Right renal pelvis (tissue), 4 donors: ENCODE measurements around the gene TNS3. TPM values are rescaled to one million over a fixed set of nuclear protein-coding genes. Genes with fewer than 3 reads are reported as not detected.
"Not testable (repeated sequence)": the region's sequence is repeated elsewhere in the genome, so short reads cannot be mapped to it uniquely, and the experiment has no call there.

Source experiments
- DNase-seq, 4 donors: peaks; one replicate each; pipeline ENCODE4 v3.0.0-alpha.2; 2013; ENCODE audit warnings: low read depth in 4 of 4, low spot score in 3 of 4, missing footprints in 1 of 4
- polyA plus RNA-seq, 4 donors: library from polyadenylated mRNA; unstranded; fragments of 120-200 nt; gene quantifications; one replicate each; pipeline ENCODE4 v1.2.1, GENCODE V29; 2013; ENCODE audit not compliant: insufficient read length in 4 of 4

TNS3 gene
- polyA plus RNA-seq, 4 donors, result 89.1 to 97.5 (median 91.1) TPM

DNA sequence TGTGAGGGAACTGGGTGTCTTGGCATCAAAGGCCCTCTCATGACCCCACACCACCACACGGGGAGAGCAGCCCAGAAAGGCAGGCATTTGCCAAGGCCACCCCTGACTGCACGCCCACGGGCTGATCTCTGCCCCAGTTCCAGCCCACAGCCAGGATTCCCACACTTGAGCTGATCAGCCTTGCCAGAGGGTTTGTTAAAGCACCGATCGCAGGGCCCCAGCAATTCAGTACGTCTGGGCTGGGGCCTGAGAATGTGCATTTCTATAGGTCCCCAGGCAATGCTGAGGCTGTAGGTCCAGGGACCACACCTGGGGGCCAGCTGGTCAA lies 103.9 kb downstream of the TNS3 start:
- DNase-seq, result no peak

- DNase-seq, result no peak
Measured at GRCh38 chr7:47477191-47478016, 104.5 kb downstream of the TNS3 start.

DNA sequence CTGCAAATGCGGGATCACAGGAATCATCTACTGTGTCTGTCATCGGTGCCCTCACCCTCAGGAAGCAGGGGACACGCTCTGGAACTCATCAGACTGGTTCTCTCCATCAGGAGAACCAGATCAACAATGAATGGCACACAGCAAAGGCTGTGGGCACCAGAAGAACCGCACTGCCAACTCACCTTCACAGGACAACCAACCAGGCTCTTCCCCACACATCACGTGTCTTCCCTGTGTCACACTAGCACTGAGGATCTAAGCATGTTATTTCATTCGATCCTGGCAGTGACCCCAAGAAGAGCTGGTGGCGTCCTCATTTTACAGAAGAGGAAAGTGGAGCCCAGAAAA lies 106.1 kb downstream of the TNS3 start:
- no peak for DNase-seq

DNA sequence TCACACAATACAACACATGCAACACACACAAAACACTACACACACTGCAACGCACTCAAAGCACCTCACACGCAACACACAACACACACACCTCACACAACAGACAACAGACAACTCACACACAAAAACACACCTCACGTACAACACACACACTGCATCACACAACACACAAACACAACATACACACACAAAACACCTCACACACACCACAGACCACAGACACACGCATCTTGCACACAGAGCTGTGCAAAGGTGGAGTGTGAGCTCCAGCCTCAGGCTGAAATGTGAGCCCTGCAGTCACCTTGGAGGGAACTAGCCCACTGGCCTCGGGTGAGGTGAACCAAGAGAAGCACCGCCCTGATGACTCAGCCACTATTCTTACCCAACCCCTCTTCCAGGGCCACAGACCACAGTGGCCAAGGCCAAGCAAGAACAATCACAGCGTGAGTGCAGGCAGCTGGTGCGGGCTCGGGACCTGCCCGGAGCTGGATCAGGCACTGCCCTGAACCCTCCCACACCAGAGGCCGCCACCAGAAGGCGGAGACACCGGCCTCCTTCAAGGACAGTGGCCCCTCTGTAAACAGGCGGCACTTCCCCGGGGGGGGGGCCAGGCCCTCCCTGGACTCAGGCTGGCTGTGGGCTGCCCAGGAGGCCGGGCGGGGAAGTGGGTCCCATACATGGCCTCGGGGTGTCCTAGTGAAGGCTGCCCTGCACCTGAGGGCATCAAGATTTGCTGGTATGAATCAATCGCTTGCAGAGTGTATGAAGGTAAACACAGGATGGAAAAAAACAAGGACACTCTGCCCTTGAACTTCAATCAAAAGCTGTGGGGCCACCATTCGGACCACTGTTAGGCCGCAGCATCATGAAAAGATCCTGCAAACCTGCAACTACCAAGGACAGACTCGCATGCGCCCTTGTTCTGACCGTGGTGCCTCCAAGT lies 106.7 kb downstream of the TNS3 start:
- peak in 1 of 4 donors; percentile 70 for DNase-seq

- DNase-seq, result no peak
Measured at GRCh38 chr7:47474211-47474936, 107.5 kb downstream of the TNS3 start.

DNA sequence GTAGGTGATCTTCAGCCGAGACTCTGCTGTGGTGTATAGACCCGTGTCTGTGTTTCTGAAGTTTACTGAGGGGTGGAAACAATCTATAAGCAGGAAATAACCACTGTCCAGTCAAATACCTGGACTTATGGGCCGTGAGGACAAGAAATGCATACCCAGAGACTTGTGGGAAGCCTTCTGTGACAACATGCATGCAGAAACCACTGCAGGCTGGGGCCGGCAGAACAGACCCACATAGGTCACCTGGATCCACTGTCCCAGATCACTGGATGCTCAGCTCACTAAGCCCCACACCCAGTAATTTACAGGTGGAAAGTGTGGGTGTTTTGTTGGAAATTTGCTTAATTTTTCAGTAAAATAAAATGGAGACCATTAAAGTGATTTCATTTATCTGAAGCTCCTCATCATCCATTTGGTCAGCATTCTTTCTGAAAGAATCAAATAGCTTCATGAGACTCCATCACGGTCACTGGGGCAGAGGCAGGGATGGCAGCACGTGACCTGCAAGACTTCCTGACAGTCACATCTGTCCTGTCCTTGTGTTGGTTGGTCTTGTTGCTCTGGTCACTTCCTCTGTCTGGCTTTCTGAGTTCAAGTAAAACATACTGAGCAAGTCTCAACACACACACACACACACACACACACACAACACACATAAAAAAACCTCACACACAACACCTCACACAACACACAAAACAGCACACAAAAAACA lies 108.3 kb downstream of the TNS3 start:
- no peak for DNase-seq

GRCh38 chr7:47472444-47473157 lies 109.3 kb downstream of the TNS3 start:
- DNase-seq, result no peak

DNA sequence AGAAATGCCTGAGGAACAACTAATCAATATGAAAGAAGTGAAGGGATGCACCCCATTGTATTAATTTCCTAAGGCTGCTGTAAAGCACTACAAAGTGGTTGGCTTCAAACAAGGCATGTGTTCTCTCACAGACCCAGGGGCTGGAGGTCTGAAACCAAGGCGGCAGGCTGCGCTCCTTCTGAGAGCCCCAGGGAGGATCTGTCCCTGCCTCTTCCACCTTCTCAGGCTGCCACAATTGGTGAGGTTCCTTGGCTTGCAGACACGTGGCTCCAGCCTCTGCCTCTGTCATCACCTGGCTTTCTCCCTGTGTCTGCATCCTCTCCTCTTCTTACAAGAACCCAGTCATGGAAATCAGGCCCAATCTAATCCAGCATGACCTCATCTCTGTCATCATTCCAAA lies 110.1 kb downstream of the TNS3 start:
- no peak for DNase-seq

GRCh38 chr7:47471358-47471703 lies 110.6 kb downstream of the TNS3 start:
- no peak for DNase-seq

DNA sequence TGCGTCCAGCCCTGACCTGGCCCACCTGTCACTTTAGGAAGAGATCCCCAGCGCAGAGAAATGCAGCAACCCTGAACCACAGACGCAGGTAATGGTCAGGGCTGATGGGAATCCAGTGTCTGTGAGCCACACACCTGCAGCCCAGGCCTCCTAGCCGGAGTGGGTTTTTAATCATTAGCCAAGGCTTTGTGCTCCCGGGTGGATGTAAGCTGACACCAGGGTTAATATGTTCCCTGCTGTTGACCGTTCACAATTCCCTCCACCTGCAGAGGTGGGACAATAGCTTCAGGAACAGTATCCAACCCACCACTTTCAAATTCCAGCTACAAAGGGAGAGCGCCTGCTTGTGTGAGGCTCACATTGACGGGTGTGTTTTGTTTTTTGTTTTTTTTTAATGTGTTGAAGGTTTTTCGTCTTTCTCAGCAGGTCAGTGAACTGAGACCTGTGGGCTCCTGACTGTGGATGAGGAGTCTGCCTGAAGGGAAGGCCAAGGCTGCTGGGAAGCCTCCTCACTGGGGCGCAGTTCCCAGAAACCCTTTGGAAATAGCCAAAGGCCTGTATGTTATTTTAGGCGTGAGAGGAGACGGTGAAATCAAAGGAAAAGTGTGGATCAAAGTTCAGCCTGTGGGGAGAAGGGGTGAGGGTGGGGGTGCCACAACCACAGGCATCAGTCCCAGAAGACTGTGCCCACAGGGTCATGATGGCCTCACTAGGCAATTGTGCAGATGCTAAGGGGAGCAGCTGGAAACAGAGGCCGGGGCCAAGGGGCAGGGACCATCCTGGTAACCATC lies 111.1 kb downstream of the TNS3 start:
- DNase-seq, result peak in 3 of 4 donors; percentile 58 to 72 (median 67)

- not testable (repeated sequence) for DNase-seq
Measured at GRCh38 chr7:47469846-47470245, 112.1 kb downstream of the TNS3 start.

- DNase-seq, result no peak
Measured at GRCh38 chr7:47466832-47467231, 115.1 kb downstream of the TNS3 start.

GRCh38 chr7:47465191-47465590 lies 116.7 kb downstream of the TNS3 start:
- DNase-seq, result no peak

GRCh38 chr7:47464266-47464665 lies 117.6 kb downstream of the TNS3 start:
- DNase-seq, result no peak

DNA sequence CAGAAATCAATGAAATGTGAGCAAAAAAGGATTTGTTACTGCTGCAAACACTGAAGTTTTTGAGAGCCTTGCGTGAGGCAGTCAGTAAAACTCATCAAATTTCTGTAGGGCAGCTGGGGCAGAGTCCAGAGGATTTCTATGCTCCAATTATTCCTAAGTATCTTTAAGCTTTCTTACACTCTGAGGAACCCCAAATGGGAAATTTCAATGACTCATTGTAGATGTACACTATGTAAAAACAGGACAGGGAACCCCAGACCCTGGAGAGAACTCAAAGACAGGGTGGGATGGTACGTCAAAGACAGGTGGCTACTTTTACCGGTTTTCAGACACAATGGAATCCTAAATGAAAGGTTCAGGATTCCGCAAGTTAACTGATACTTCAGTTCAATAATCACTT lies 120.2 kb downstream of the TNS3 start:
- DNase-seq, result no peak

DNA sequence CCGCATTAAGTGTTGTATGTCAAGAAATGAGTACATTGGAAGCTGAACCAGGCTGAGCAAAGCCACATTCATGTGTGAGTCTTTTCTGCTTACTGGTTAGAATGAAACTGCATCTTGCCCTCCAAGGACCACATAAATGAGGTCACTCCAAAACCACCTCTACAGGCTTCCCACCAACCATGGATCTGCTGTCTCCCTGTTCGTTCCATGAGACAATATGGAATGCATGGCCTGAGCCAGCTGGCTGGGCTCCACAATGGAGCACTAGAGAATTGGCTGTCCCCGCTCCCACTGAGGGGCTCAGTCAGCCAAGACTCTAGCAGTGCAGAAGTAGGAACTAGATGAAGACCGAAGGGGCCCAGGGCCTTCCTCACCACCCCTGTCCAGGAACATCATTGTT lies 120.8 kb downstream of the TNS3 start:
- DNase-seq, result no peak

DNA sequence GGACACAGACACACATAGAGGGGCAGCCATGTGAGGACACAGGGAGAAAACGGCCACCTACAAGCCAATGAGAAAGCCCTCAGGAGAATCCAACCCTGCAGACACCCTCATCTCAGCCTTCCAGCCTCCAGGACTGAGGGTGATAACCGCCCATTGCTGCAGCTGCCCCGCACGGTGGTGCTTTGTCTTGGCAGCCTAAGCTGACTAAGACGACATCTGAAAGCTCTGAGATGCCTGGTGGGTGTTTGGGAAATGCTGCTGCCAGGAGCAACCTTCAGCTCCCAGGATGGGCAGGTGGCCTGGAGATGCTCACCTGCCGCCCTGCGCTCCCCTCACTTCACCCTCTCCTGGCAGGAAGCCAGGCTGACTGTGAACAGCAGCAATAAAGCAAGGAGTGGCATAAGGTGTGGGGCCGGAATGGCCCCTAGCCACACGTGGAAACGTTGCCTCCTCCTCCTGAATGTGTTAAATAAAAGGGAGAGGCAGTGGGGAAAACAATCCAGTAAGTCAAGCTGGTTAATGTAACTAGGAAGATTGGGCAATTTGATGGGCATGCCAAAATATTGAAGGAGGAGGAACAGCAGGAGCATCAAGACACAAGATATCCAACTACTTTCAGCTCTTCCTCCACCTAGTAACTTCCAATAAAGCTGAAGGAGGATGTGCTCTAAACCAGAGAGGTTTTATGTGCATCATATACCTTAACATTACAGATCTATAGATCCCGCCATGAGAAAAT lies 121.5 kb downstream of the TNS3 start:
- no peak for DNase-seq

GRCh38 chr7:47458486-47458885 lies 123.4 kb downstream of the TNS3 start:
- DNase-seq, result no peak

DNA sequence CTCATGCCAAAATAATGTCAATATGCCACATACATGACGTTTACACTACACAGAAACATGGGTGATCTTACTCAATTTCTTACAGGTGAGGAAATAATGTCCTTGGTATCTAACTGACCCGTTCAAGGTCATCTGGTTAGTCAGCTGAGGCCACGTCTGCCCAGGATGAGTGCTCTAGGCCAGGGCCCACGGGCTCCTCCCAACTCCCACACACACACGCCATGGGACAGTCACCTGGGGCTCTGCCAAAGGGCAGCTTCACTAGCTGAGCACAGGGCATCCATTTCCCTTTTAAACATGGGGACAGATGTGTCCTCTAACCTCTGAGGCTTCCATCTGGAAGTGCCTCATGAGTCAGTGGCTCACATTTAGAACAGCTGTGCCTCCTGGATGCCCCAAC lies 123.9 kb downstream of the TNS3 start:
- DNase-seq, result no peak
